SK-N-SH (cell line): ENCODE results near the gene SMIM24.
"Not testable (repeated sequence)": the region's sequence is repeated elsewhere in the genome, so short reads cannot be mapped to it uniquely, and the experiment has no call there.

ENCODE experiments used
- CTCF ChIP-seq: fragments of 200-600 bp; sonication (generic); IDR thresholded peaks from 2 replicates; pipeline ENCODE4 v1.6.1; 2017; ENCODE audit warnings: antibody characterized with exemption, mild to moderate bottlenecking, moderate library complexity
- EP300 ChIP-seq, 2 experiments: IDR thresholded peaks; 2 replicates each; pipeline versions ENCODE4 v1.4.0 to v1.6.1; 2012; ENCODE audit warnings: borderline replicate concordance in 1 of 2, low read depth in 1 of 2, low read length in 1 of 2
- EZH2phosphoT487 ChIP-seq: fragments of 200-600 bp; sonication (generic); IDR thresholded peaks from 2 replicates; pipeline ENCODE4 v1.6.1; 2017; ENCODE audit warnings: low read depth, mixed run types, mild to moderate bottlenecking, antibody characterized with exemption, moderate library complexity, borderline replicate concordance
- MAX ChIP-seq: IDR thresholded peaks from 2 replicates; pipeline ENCODE4 v1.4.0; 2012; ENCODE audit warnings: low read depth
- POLR2AphosphoS5 ChIP-seq: IDR thresholded peaks from 2 replicates; pipeline ENCODE4 v1.6.1; 2012; ENCODE audit warnings: low read depth, low read length
- RCOR1 ChIP-seq: fragments of 150-350 bp; IDR thresholded peaks from 2 replicates; pipeline ENCODE4 v1.6.1; 2017; ENCODE audit warnings: antibody characterized with exemption, low read length
- RFX5 ChIP-seq: IDR thresholded peaks from 2 replicates; pipeline ENCODE4 v1.6.1; 2012; ENCODE audit warnings: mild to moderate bottlenecking, improper control_type of control experiment, low read length
- SIN3A ChIP-seq: IDR thresholded peaks from 2 replicates; pipeline ENCODE4 v1.6.1; 2012; ENCODE audit warnings: low read depth, mild to moderate bottlenecking, low read length, moderate library complexity, borderline replicate concordance
- USF1 ChIP-seq: IDR thresholded peaks from 2 replicates; pipeline ENCODE4 v1.4.0; 2012; ENCODE audit warnings: low read depth, borderline replicate concordance
- USF2 ChIP-seq: fragments of 150-350 bp; IDR thresholded peaks from 2 replicates; pipeline ENCODE4 v1.6.1; 2017; ENCODE audit warnings: antibody characterized with exemption, low read length, low read depth, borderline replicate concordance
- ZBTB33 ChIP-seq: IDR thresholded peaks from 2 replicates; pipeline ENCODE4 v1.4.0; 2012; ENCODE audit warnings: low read depth, borderline replicate concordance
- TF ChIP-seq, protein P1 (sequence below): IDR thresholded peaks from 2 replicates; pipeline ENCODE4 v1.6.1; 2012; ENCODE audit warnings: mild to moderate bottlenecking, low read depth, low read length, moderate library complexity
- TF ChIP-seq, protein P2 (sequence below): fragments of 150-350 bp; IDR thresholded peaks from 2 replicates; pipeline ENCODE4 v1.6.1; 2016; ENCODE audit warnings: mild to moderate bottlenecking, low read depth, low read length

DNA sequence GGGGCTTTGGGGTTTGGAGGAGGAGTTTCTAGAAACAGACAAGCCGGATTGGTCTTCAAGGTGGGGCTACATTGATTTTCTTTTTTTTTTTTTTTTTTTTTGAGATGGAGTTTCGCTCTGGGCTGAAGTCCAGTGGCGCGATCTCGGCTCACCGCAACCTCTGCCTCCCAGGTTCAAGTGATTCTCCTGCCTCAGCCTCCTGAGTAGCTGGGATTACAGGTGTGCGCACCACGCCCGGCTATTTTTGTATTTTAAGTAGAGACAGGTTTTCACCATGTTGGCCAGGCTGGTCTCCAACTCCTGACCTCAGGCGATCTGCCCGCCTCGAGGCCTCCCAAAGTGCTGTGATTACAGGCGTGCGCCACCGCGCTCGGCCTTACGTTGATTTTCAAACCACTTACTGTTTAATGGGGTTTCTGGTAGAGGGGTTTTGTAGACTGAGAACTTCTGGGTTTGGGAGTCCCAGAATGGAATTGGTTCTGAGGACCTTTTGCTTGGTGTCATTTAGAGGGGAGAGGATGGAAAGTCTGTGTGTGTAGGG lies 27.9 kb upstream of the SMIM24 start:
- TF ChIP-seq EZH2phosphoT487; SIN3A; RFX5; RCOR1; CTCF; POLR2AphosphoS5; EP300 (IDR thresholded peaks at IDR 0.05; ENCODE audit: borderline replicate concordance in 1 of 2, low read depth in 1 of 2, low read length in 1 of 2); ZBTB33; USF1; MAX; USF2: not testable (repeated sequence)
- TF ChIP-seq, protein P1, sequence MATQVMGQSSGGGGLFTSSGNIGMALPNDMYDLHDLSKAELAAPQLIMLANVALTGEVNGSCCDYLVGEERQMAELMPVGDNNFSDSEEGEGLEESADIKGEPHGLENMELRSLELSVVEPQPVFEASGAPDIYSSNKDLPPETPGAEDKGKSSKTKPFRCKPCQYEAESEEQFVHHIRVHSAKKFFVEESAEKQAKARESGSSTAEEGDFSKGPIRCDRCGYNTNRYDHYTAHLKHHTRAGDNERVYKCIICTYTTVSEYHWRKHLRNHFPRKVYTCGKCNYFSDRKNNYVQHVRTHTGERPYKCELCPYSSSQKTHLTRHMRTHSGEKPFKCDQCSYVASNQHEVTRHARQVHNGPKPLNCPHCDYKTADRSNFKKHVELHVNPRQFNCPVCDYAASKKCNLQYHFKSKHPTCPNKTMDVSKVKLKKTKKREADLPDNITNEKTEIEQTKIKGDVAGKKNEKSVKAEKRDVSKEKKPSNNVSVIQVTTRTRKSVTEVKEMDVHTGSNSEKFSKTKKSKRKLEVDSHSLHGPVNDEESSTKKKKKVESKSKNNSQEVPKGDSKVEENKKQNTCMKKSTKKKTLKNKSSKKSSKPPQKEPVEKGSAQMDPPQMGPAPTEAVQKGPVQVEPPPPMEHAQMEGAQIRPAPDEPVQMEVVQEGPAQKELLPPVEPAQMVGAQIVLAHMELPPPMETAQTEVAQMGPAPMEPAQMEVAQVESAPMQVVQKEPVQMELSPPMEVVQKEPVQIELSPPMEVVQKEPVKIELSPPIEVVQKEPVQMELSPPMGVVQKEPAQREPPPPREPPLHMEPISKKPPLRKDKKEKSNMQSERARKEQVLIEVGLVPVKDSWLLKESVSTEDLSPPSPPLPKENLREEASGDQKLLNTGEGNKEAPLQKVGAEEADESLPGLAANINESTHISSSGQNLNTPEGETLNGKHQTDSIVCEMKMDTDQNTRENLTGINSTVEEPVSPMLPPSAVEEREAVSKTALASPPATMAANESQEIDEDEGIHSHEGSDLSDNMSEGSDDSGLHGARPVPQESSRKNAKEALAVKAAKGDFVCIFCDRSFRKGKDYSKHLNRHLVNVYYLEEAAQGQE: not testable (repeated sequence)
- TF ChIP-seq, protein P2, sequence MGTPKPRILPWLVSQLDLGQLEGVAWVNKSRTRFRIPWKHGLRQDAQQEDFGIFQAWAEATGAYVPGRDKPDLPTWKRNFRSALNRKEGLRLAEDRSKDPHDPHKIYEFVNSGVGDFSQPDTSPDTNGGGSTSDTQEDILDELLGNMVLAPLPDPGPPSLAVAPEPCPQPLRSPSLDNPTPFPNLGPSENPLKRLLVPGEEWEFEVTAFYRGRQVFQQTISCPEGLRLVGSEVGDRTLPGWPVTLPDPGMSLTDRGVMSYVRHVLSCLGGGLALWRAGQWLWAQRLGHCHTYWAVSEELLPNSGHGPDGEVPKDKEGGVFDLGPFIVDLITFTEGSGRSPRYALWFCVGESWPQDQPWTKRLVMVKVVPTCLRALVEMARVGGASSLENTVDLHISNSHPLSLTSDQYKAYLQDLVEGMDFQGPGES: not testable (repeated sequence)
